Measurements from ENCODE around the gene MTIF3.

- no peak for TF ChIP-seq CTCF (IDR thresholded peaks at IDR 0.05)
- no peak for TF ChIP-seq POLR2A (IDR thresholded peaks at IDR 0.05)
These were observed 45.6 kb upstream of the MTIF3 start for GRCh38 chr13:27496006-27496405.
